ENCODE results near the gene MGAT5.

MGAT5 gene

DNA sequence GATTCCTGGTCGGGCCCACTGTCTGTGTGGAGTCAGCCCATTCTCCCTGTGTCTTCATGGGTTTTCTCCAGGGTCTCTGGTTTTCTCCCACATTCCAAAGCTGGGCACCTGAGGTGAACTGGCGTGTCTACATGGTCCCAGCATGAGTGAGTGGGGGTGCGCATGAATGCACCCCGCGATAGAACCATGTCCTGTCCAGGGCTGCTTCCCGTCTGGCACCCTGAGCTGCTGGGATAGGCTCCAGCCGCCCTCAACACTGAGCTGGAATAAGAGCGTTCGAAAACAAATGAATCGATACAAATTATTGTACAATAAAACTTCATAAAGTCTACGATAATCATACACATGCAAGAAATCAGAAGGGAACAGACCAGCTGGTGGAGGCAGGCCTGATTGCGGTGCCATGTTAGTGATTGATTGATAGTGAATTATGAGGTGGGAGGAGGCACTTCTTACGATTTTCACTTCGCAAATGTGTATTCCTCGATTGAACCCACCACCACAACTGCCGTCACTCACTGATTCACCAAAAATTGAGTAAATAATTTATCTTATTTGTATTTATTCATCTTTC is 186.6 kb downstream of the MGAT5 start:
- TF ChIP-seq TAF1 (IDR thresholded peaks at IDR 0.05; ENCODE audit: low read depth) (no peak), TEAD4 (IDR thresholded peaks at IDR 0.05) (no peak), CREB1 (IDR thresholded peaks at IDR 0.05; ENCODE audit: low read depth) (no peak), TCF12 (IDR thresholded peaks at IDR 0.05; ENCODE audit: low read depth) (no peak), EP300 (IDR thresholded peaks at IDR 0.05; ENCODE audit: borderline replicate concordance) (no peak), CEBPB (IDR thresholded peaks at IDR 0.05) (no peak), NFIC (IDR thresholded peaks at IDR 0.05) (no peak), FOXM1 (IDR thresholded peaks at IDR 0.05; ENCODE audit: borderline replicate concordance, low read depth) (no peak), YY1 (IDR thresholded peaks at IDR 0.05; ENCODE audit: low read depth) (no peak)
- TF ChIP-seq, protein P1, sequence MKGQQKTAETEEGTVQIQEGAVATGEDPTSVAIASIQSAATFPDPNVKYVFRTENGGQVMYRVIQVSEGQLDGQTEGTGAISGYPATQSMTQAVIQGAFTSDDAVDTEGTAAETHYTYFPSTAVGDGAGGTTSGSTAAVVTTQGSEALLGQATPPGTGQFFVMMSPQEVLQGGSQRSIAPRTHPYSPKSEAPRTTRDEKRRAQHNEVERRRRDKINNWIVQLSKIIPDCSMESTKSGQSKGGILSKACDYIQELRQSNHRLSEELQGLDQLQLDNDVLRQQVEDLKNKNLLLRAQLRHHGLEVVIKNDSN (IDR thresholded peaks at IDR 0.05) = no peak
- TF ChIP-seq, protein P2, sequence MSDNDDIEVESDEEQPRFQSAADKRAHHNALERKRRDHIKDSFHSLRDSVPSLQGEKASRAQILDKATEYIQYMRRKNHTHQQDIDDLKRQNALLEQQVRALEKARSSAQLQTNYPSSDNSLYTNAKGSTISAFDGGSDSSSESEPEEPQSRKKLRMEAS (IDR thresholded peaks at IDR 0.05) = no peak

DNA sequence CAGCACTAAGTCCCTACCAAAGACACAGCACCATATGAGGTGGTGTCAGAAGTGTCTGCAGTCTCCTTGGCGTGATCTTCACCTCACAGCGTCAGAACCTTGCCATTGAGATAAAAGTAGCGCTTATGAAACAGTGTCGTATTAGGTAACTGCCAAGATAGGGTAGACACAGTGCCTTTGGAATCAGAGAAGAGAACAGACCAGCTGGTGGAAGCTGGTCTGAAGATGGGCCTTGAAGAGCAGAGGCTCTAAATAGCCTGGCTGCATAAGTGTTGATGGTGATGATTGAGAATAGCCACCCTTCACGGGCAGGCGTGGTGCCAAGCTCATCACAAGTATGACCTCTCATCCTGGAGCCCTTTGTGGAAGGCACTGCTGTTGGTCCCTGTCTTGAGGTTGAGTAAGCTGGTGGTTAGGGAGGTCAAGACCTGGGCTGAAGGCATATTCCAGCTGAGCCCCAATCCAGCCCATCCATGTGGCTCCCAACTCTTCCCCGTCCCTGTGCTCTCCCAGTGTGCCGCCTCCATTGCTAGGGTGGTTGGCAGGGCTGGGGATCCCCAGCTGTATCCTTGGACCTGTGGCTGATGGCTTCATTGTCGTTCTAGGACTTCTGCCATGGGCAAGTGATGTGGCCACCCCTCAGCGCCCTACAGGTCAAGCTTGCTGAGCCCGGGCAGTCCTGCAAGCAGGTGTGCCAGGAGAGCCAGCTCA is 187.4 kb downstream of the MGAT5 start:
- TF ChIP-seq RAD21 (IDR thresholded peaks at IDR 0.05; ENCODE audit: low read depth) (no peak), ZBTB7A (IDR thresholded peaks at IDR 0.05; ENCODE audit: low read depth) (no peak), TAF1 (IDR thresholded peaks at IDR 0.05; ENCODE audit: low read depth) (no peak), EGR1 (IDR thresholded peaks at IDR 0.05) (no peak), TEAD4 (IDR thresholded peaks at IDR 0.05) (no peak), YY1 (IDR thresholded peaks at IDR 0.05; ENCODE audit: low read depth) (no peak)
- TF ChIP-seq, protein P2 (IDR thresholded peaks at IDR 0.05) = no peak

GRCh38 chr2:134443814-134444480 is 190.1 kb downstream of the MGAT5 start:
- TF ChIP-seq, protein P1 (IDR thresholded peaks at IDR 0.05) = no peak
- TF ChIP-seq ZBTB7A (IDR thresholded peaks at IDR 0.05; ENCODE audit: low read depth) (no peak), FOXM1 (IDR thresholded peaks at IDR 0.05; ENCODE audit: borderline replicate concordance, low read depth) (no peak), NFIC (IDR thresholded peaks at IDR 0.05) (no peak), EGR1 (IDR thresholded peaks at IDR 0.05) (no peak), TCF12 (IDR thresholded peaks at IDR 0.05; ENCODE audit: low read depth) (no peak), TAF1 (IDR thresholded peaks at IDR 0.05; ENCODE audit: low read depth) (no peak), CREB1 (IDR thresholded peaks at IDR 0.05; ENCODE audit: low read depth) (no peak), TEAD4 (IDR thresholded peaks at IDR 0.05) (no peak), REST (IDR thresholded peaks at IDR 0.05; ENCODE audit: low read depth) (no peak), CEBPB (IDR thresholded peaks at IDR 0.05) (no peak)

GRCh38 chr2:134445116-134445515 is 191.2 kb downstream of the MGAT5 start:
- TF ChIP-seq YY1 (IDR thresholded peaks at IDR 0.05; ENCODE audit: low read depth) (no peak), CREB1 (IDR thresholded peaks at IDR 0.05; ENCODE audit: low read depth) (no peak), NFIC (IDR thresholded peaks at IDR 0.05) (no peak), TCF12 (IDR thresholded peaks at IDR 0.05; ENCODE audit: low read depth) (no peak), ZBTB7A (IDR thresholded peaks at IDR 0.05; ENCODE audit: low read depth) (no peak), REST (IDR thresholded peaks at IDR 0.05; ENCODE audit: low read depth) (no peak), TEAD4 (IDR thresholded peaks at IDR 0.05) (no peak), CEBPB (IDR thresholded peaks at IDR 0.05) (no peak), TAF1 (IDR thresholded peaks at IDR 0.05; ENCODE audit: low read depth) (no peak), EGR1 (IDR thresholded peaks at IDR 0.05) (no peak), RAD21 (IDR thresholded peaks at IDR 0.05; ENCODE audit: low read depth) (no peak), EP300 (IDR thresholded peaks at IDR 0.05; ENCODE audit: borderline replicate concordance) (no peak), FOXM1 (IDR thresholded peaks at IDR 0.05; ENCODE audit: borderline replicate concordance, low read depth) (no peak)
- TF ChIP-seq, protein P1 (IDR thresholded peaks at IDR 0.05) = no peak
- TF ChIP-seq, protein P2 (IDR thresholded peaks at IDR 0.05) = no peak
